Thoracic aorta (tissue), 2 donors: ENCODE measurements around the gene GPBAR1. TPM values are rescaled to one million over a fixed set of nuclear protein-coding genes. Genes with fewer than 3 reads are reported as not detected.
"Not testable (repeated sequence)": the region's sequence is repeated elsewhere in the genome, so short reads cannot be mapped to it uniquely, and the experiment has no call there.

Source experiments
- ATAC-seq: fragments of 150-250 bp; one replicate; pipeline ENCODE4 v1.8.0; 2017; ENCODE audit warnings: low read depth; ENCODE audit not compliant: insufficient number of reproducible peaks, low FRiP score
- DNase-seq: peaks from one replicate; pipeline ENCODE4 v3.0.0-alpha.2; 2020; ENCODE audit warnings: low spot score
- H3K27ac ChIP-seq, 2 donors: fragments of 200-600 bp; sonication (generic); 1 replicate in 1 of 2; 2 replicates in 1 of 2; pipeline ENCODE4 v1.5.1; 2016; ENCODE audit warnings: mild to moderate bottlenecking in 2 of 2, moderate library complexity in 2 of 2
- H3K27me3 ChIP-seq: fragments of 200-600 bp; sonication (generic); replicated peaks from 2 replicates; pipeline ENCODE4 v1.6.0; 2016; ENCODE audit warnings: mild to moderate bottlenecking; ENCODE audit not compliant: insufficient read depth
- H3K36me3 ChIP-seq: fragments of 200-600 bp; sonication (generic); one replicate; pipeline ENCODE4 v1.5.1; 2016
- H3K4me1 ChIP-seq, 2 donors: fragments of 200-600 bp; sonication (generic); 1 replicate in 1 of 2; 2 replicates in 1 of 2; pipeline versions ENCODE4 v1.5.1 to v1.6.0; 2016; ENCODE audit warnings: low read depth in 2 of 2, mild to moderate bottlenecking in 1 of 2; ENCODE audit not compliant: control insufficient read depth in 1 of 2
- H3K4me3 ChIP-seq: fragments of 200-600 bp; sonication (generic); 2 replicates; pipeline ENCODE4 v1.5.1; 2016; ENCODE audit warnings: mild to moderate bottlenecking
- H3K9me3 ChIP-seq: fragments of 200-600 bp; sonication (generic); 2 replicates; pipeline ENCODE4 v1.5.1; 2016
- total RNA-seq, 2 donors: library from RNA; depleted of rRNA; stranded (reverse); fragments of >200 nt; gene quantifications; one replicate each; pipeline versions ENCODE4 v1.1.0 to v1.2.3, GENCODE V29; 2016
- TF ChIP-seq, protein P1 (sequence below): fragments of 200-600 bp; sonication (generic); IDR thresholded peaks from one replicate; pipeline ENCODE4 v1.5.1; 2019; ENCODE audit warnings: antibody characterized with exemption

Gene GPBAR1
- total RNA-seq, 2 donors from 2014 or later, result 3.5 to 4.2 TPM

DNA sequence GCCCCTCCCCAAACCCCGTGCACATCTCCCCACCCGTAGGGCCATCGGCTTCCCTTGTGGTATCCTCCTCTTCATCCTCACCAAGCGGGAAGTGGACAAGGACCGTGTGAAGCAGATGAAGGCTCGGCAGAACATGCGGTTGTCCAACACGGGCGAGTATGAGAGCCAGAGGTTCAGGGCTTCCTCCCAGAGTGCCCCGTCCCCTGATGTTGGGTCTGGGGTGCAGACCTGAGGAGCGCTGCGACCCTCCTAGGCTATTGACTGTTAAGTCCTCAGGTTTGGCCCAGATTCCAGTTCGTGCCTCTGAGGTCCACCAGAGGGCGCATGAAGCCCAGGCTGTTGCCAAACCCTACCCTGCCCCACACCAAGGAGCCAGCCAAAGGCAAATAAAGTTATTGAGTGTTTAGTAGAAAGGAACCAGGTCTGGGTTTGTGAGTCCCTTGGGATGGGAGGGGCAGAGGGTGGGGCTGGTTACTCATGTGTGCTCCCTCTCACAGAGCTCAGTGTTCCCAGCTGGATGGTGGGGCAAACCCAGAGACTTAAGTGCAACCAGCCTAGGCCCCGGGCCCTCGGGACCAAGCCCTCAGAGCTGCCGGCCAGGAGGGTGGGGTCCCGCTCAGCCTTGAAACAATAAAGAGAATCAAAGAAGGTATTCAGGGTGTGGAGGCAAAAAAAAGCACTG, 11.9 kb downstream of the GPBAR1 start:
- Histone ChIP-seq H3K4me1 (peaks cover 29 to 50% of the 10 kb centered on the region in 2 donors), H3K27ac (peak overlapping the region; percentile 54 to 81), H3K9me3 (no peaks in the 10 kb centered on the region), H3K27me3 (no peaks in the 10 kb centered on the region), H3K36me3 (peaks cover 38% of the 10 kb centered on the region), H3K4me3 (peak overlapping the region; percentile 56)
- TF ChIP-seq, protein P1, sequence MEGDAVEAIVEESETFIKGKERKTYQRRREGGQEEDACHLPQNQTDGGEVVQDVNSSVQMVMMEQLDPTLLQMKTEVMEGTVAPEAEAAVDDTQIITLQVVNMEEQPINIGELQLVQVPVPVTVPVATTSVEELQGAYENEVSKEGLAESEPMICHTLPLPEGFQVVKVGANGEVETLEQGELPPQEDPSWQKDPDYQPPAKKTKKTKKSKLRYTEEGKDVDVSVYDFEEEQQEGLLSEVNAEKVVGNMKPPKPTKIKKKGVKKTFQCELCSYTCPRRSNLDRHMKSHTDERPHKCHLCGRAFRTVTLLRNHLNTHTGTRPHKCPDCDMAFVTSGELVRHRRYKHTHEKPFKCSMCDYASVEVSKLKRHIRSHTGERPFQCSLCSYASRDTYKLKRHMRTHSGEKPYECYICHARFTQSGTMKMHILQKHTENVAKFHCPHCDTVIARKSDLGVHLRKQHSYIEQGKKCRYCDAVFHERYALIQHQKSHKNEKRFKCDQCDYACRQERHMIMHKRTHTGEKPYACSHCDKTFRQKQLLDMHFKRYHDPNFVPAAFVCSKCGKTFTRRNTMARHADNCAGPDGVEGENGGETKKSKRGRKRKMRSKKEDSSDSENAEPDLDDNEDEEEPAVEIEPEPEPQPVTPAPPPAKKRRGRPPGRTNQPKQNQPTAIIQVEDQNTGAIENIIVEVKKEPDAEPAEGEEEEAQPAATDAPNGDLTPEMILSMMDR, result peak; percentile 89
- DNase-seq, result peak; percentile 89
- peak; percentile 51 for ATAC-seq

GRCh38 chr2:218273214-218273907, 12.5 kb downstream of the GPBAR1 start:
- peaks cover 29 to 43% of the 10 kb centered on the region in 2 donors for H3K4me1 ChIP-seq
- DNase-seq, H3K9me3 ChIP-seq, H3K4me3 ChIP-seq, ATAC-seq, H3K27me3 ChIP-seq: not testable (repeated sequence)
- H3K36me3 ChIP-seq, result peaks cover 45% of the 10 kb centered on the region
- peak overlapping the region; percentile 32 to 81 for H3K27ac ChIP-seq

DNA sequence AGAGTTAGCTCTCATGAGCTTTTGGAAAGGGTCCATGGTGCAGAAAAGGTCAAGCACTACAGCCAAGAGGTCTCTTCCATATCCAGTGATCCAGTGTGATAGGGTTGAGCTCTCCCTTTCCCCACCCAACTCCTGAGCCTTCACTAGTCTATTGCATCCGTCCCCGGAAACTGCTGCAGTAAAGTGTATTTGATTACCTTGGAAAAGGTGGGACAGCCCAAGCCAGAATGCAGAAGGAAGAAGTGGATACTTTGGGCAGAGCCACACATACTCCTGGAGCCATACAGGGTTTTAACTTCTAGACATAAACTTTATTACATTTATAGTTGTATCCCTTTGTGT, 13.1 kb downstream of the GPBAR1 start:
- ATAC-seq (no peak), DNase-seq (no peak)
- H3K4me3 ChIP-seq, result no peak overlapping the region
- H3K4me1 ChIP-seq, result peaks cover 26 to 38% of the 10 kb centered on the region in 2 donors
- H3K27me3 ChIP-seq, result no peaks in the 10 kb centered on the region
- H3K9me3 ChIP-seq, result no peaks in the 10 kb centered on the region
- peaks cover 50% of the 10 kb centered on the region for H3K36me3 ChIP-seq
- H3K27ac ChIP-seq, result peak overlapping the region; percentile 29 to 81
- TF ChIP-seq, protein P1, result no peak

- no peak for DNase-seq
- ATAC-seq, result no peak
- H3K36me3 ChIP-seq, result peaks cover 57% of the 10 kb centered on the region
- peak overlapping the region; percentile 29 to 81 for H3K27ac ChIP-seq
- no peaks in the 10 kb centered on the region for H3K9me3 ChIP-seq
- H3K4me1 ChIP-seq, result peaks cover 21 to 35% of the 10 kb centered on the region in 2 donors
- no peaks in the 10 kb centered on the region for H3K27me3 ChIP-seq
- H3K4me3 ChIP-seq, result no peak overlapping the region
- TF ChIP-seq, protein P1, result no peak
These were observed 13.8 kb downstream of the GPBAR1 start for GRCh38 chr2:218274586-218274985.

- ATAC-seq, result no peak
- Histone ChIP-seq H3K4me3 (no peak overlapping the region), H3K4me1 (peaks cover 21 to 41% of the 10 kb centered on the region in 2 donors), H3K36me3 (peaks cover 67% of the 10 kb centered on the region), H3K27ac (peak overlapping the region; percentile 29 to 81), H3K27me3 (no peaks in the 10 kb centered on the region), H3K9me3 (no peaks in the 10 kb centered on the region)
- TF ChIP-seq, protein P1, result no peak
- DNase-seq, result no peak
These were observed 14.7 kb downstream of the GPBAR1 start for GRCh38 chr2:218275371-218276072.
